GM19351 (cell line): ENCODE results near the gene SUPT4H1.

Source experiments
- ATAC-seq: cut with Tn5 transposase; IDR thresholded peaks from one replicate; pipeline ENCODE4 v1.9.1; 2021; ENCODE audit warnings: mild to moderate bottlenecking, moderate library complexity; ENCODE audit not compliant: unreplicated experiment

Gene SUPT4H1

DNA sequence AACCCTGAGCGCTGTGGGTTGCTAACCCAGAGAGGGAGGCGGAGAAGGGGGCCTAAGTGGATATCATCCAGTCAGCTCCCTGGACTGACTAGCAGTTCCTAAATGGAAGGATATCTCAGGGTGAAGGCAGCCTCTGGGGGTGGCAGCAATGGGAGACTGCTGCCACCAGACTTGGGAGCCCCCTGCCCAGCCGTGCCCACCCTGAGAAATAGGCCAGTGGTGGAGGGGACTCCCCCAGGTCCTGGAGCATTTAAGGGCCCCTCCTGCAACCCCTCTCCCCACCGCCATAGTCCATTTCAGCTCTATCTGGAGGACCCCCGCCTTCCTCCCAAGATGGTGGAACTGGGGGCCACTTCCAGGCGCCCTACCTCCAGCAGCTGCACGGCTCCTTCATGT, 31.8 kb downstream of the SUPT4H1 start:
- no peak for ATAC-seq

- no peak for ATAC-seq
These were observed 32.5 kb downstream of the SUPT4H1 start for GRCh38 chr17:58319173-58320162.

DNA sequence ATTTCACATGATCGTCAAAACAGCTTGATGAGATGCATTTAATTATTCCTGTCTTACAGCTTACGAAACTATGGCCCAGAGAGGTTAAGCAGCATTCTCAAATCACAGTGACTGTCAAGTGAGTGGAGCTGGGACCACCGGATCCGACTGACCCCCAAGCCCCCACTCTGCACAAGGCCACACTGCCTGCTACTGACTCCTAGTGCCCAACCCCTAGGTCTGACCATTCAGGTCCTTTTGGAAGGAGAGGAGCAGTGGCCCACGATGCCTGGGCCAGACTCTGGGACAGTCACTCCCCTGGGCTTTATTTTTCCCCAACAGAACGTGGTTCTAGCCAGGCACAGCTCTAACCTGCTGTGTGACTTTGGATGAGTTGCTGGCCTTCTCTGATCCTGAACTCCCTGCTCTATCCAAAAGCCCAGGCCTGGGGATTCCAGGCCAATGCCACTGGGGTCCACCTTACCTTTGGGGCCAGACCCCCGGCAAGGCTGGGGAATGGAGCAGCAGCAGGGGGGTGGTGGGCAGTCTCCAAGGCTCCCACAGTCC, 33.3 kb downstream of the SUPT4H1 start:
- no peak for ATAC-seq

- no peak for ATAC-seq
These were observed 33.9 kb downstream of the SUPT4H1 start for GRCh38 chr17:58318065-58318481.

GRCh38 chr17:58317421-58318064, 34.5 kb downstream of the SUPT4H1 start:
- ATAC-seq, result peak; percentile 71

DNA sequence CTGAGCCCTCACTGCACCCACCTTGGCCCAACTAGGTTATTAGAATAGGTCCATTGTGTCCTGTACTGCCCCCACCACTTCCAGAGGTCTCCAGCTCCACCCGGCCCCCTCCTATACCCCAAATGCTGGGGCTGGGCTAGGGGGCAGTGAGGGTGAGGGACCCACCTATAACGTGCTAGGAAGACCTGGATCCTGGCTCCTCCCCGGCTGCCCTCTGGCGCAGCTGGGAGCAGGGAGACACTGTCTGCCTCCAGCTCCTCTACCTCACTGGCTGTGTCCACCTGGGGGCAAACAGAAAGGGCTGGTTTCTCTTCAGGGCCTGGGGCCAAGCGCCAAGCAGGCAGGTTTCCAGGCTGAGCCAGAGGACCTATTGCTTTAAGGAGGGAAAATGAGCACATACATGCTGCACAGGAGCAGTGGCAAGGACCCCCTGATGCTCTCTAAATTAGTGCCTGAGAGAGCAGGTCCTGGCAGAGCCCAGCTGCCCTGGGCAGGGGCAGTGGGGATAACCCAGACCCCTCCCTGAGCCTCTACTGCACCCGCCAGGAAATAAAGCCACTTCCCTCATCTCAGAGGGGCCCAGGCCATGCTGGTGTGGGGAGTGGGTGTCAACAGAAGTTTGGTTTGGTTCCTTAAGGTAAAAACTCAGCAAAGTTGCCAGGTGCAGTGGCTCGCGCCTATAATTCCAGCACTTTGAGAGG, 35.6 kb downstream of the SUPT4H1 start:
- no peak for ATAC-seq

DNA sequence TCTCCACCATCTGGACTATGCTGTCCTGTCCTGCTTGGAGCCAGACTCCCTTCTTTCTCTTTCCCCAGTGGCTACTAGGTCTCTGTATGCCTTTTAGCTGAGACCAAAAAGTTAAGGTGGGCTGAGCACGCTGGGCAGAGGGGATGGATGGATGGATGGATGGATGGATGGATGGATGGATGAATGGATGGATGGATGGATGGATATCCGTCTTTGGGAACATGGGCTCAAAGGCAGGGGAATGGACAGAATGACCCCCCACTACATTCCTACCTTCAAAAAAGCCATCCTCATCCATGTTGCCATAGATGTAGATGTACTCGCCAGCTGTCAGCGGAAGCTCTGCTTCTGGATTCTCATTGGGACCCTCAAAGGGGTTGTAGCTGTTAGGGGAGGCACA, 36.3 kb downstream of the SUPT4H1 start:
- ATAC-seq, result no peak

GRCh38 chr17:58315281-58315711, 36.7 kb downstream of the SUPT4H1 start:
- ATAC-seq, result no peak

- no peak for ATAC-seq
These were observed 37.3 kb downstream of the SUPT4H1 start for GRCh38 chr17:58314706-58315015.

- ATAC-seq, result no peak
These were observed 37.9 kb downstream of the SUPT4H1 start for GRCh38 chr17:58313815-58314705.

DNA sequence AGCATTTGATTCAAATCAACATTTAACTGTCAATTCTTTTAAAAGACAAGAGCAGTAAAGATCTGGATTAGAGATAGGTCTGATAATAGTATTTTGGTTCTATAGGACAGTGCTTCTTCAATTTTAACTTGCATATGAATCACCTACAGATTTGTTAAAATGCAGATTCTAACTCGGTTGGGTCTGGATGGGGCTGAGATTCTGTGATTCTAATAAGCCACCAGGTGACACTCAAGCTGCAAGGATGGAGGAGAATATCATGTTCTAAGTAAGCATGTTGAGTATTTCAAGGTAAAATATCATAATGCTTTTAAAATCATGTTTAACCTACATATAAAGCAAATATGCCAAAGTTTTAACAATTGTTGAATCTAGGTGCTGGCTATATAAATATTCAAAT, 39.2 kb downstream of the SUPT4H1 start:
- no peak for ATAC-seq

- ATAC-seq, result no peak
These were observed 39.9 kb downstream of the SUPT4H1 start for GRCh38 chr17:58312021-58312630.

GRCh38 chr17:58311429-58311894, 40.5 kb downstream of the SUPT4H1 start:
- no peak for ATAC-seq

- ATAC-seq, result no peak
These were observed 41.2 kb downstream of the SUPT4H1 start for GRCh38 chr17:58310511-58311428.

DNA sequence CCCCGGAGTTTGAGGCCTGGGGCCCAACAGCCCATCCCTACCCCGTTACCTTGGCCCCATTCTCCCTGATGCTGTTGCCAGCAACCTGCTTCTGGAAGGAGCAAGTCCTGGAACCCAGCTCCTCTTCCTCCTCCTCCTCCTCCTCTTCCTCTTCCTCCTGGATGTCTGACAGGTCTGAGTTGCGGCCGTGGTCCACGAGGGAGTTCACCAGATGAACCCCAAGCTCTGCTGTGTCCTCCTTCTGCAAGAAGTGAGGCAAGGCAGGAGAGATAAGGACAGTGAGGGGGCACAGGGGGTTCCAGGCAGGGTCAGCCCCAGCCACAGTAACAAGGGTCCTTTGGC, 42.1 kb downstream of the SUPT4H1 start:
- no peak for ATAC-seq

DNA sequence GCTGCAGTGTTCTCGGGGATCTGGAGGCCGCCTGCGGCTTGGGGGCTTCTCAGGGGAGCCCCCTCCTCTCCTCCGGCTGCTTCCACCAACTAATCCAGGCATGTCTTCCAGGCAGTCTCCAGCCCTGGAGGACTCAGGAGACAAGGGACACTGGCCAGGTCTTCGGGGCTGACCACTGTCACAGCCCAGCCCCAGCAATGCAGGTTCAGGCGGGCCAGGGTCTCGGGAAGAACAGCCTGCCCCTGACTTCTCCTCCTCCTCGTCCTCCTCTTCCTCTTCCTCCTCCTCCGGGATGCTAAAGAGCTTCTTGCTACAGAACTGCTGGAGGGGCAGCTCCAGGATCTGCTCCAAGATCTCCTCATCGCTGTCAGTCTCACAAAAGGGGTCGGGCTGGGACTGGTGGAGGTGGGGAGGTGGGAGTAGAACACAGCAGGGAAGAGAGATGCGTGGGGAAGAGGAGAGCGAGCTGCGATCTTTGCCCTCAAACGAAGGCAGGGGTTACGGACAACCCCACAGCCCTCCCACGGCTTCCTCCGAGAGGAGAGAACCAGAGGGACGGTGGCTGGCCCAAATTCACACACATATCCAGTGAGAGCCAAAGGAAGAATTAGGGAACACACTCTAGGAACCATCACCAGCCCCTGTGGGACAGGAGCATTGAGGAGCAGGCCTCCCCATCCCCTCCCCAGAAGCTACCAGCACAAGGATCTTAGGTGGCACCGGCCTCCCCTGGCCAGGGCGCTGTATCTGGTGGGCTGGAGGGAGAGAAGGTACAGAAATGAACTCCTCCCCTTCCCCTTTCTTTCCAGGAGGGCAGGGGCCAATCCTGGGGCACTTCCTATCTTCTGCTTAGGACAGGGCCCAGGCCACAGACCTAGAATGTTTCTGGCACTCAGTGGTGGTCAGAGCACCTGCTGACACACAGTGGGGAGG, 42.8 kb downstream of the SUPT4H1 start:
- no peak for ATAC-seq

DNA sequence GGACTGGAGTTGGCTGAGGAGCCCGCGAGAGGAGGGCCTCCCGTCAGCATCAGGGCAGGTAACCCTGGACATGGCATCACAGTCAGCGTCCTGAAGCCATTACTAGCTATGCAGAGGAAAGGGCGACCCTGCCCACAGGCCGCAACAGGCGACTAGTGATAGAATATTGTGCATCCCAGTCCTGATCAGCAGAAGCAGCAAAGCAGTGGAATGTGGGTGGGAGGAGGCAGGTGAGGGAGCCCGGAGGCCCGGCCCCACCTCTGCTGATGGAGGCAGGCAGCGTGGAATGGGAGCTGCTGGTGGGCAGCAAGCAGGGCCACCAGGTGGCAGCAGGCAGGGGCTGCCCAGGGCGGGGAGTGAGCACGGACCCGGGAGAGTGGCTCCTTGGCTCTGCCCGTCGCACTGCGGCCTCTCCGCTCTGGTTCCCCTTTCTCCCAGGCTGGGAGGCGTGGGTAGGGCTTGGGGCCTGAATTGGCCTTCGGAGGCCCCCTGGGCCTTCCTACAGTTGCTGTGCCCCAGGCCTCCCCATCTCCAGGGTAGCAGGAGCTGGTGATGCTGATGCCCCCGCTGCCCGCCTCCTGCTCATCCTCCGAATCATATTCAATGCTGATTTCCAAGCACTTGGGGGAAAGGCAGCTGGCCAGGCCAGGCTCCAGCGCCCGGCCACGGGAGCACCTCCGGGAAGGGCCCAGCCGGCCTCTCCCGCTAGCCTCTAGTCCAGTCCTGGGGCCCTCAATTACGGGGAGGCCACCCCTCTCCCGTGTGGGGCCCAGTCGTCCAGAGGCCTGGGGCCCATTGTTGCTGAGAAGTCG, 43.6 kb downstream of the SUPT4H1 start:
- ATAC-seq, result no peak
